NCI-H526 treated with DMSO at 0.1 percent for 48 hours (cell line): ENCODE data around the gene ANKS1B.
"Not testable (repeated sequence)": the region's sequence is repeated elsewhere in the genome, so short reads cannot be mapped to it uniquely, and the experiment has no call there.

Source experiments
- DNase-seq: peaks from one replicate; lab custom pipeline; 2025; lab: John Stamatoyannopoulos, UW

ANKS1B gene

DNA sequence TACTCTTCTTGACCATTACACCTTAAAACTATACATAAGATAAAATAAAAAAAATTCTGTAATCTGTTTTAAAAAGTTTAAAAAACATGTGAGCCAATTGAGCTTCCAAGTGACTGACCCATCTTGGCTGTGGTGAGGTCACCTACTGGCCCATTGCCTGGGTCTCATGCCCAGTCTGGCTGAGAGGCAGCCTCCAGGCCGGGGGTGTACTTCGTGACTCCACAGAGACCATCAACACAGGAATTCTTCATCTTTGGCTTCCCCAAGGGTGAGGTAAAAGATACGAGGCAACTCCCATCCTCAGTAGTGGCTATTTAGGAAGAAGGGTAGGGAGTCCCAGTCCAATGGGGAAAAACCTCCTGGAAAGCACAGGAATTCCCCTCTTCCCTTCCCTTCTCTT, 1226.4 kb downstream of the ANKS1B start:
- DNase-seq = no peak

GRCh38 chr12:98757455-98757854, 1227.3 kb downstream of the ANKS1B start:
- no peak for DNase-seq

DNA sequence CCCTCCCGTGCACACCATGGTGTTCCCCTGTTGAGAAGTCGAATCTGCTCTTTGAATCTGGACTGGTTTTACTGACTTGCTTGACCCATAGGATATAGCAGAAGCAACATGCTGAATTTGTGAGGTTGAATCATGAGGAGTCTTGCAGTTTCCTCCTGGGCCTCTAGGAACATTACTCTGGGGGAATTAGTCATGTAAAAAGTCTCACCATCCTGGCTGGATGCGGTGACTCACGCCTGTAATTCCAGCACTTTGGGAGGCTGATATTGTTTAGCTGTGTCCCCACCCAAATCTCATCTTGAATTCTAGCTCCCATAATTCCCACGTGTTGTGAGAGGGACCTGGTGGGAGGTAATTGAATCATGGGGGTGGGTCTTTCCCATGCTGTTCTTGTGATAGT, 1228.9 kb downstream of the ANKS1B start:
- DNase-seq = not testable (repeated sequence)

GRCh38 chr12:98754095-98754494, 1230.6 kb downstream of the ANKS1B start:
- no peak for DNase-seq

GRCh38 chr12:98752726-98753125, 1232.0 kb downstream of the ANKS1B start:
- no peak for DNase-seq

DNA sequence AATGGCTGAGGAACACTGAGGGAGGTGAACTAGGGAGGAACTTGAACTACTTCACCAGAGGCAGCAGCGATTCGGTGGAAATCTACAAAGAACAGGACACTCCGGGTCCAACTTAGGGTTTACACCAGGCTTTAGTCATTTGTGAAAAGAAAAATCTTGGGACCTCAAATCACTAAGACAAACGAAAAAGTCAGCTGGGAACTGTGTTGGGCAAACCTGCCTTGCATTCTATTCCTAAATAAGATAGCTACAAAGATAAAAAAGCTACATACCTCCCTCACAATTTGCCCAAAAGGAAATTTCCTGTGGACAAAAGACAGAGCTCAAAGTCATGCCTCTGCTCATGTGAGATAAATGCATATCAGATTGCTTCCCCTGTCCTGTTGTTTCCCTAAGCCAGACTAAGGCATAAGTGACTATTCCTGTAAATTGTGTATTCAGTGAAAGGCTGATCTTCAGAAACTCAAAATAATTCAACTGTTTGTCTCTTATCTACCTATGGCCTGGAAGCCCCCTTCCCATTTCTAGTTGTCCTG, 1233.1 kb downstream of the ANKS1B start:
- DNase-seq = no peak

DNA sequence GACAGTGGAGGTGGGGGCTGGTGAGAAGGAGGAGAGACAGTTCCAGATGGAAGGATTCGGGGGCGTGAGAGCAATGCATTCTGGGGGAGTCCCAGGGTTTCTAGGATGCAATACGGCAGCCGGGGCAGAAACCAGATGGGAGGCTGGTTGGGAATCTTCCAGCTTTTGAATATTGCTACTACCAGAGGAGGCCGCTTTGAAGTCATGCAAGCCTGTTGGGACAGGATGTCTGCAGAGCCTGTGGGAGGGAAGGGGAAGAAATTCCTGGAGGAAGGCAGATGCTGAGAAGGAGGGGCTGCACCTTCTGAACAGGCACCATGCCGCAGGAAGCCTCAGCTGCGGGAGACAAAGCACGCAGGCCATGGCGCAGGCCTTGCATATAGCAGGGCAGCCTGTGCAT, 1234.2 kb downstream of the ANKS1B start:
- no peak for DNase-seq

DNA sequence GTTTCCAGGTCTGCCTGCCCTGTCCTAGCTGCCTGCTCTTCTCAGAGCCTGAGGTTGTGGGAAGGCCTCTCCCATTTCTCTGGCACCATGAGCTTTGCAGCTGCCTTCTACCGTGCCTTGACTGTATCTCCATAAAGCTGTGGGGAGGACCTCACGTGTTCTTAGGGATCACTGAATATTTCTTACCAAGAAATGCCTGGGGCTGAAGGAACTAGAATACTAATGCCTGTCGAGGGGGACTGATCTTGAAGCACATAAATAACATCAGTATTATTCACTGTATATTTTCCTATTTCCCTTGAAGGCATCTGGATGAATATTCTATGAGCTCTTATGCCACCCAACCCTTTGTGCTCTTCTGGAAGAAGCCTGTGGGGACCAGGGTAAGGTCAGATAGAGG, 1236.3 kb downstream of the ANKS1B start:
- DNase-seq = no peak

DNA sequence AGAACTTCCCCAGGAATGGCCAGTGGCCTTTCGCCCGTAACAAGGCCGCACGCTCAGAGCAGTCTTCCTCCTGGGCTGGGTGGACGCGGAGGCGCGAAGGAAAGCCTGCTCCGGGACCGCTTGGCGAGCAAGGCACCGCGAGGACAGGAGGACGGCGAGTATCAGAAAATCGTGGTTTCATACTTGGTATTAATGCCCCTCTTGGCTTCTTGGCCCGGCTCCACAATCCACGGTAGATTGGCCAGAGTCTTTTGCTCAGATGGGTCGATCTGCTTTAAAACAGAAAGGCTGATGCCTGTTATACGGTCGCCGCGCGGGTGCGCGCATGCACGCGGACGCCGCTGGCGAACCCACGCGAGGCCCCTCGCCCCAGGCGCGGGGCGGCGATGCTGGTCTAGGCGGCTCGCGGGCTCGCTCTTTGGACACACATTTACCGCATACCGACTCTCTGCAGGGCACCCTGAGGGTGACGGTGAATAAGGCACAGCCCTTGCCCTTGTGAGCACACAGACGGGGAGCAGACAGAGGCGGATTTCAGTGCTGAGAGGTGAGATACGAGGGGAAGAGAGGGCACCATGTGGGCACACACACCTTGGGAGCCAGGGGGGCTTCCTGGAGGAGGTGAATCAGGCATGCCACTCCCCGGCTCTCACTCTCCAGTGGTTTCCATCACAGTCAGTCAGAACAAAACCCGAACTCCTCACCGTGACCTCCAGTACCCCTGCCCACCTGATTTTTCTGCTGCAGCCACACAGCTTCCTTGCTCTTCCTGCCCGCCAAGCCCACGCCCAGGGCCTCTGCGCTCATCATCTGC, 1239.0 kb downstream of the ANKS1B start:
- DNase-seq = no peak

GRCh38 chr12:98744680-98745079, 1240.1 kb downstream of the ANKS1B start:
- DNase-seq = no peak

- DNase-seq = no peak
These were observed 1241.3 kb downstream of the ANKS1B start for GRCh38 chr12:98743362-98743953.

GRCh38 chr12:98741556-98742265, 1243.0 kb downstream of the ANKS1B start:
- no peak for DNase-seq

DNA sequence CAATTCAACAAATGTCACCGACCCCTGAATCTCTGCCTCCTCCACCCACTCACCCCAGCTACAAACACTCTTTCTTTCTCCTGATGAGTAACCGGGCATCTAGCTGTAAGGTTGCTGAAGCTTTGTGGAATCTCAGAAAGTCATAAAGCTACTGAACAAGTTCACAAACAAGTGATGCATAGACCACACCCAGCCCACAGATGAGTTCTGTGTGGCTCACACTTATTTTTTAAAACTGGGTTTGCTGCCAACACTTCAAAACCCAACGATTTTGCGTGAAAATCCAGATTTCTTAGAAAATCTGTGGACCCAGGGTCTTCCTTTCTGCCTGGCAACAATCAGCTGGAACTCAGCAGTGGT, 1243.6 kb downstream of the ANKS1B start:
- DNase-seq = no peak

GRCh38 chr12:98740751-98741150, 1244.0 kb downstream of the ANKS1B start:
- DNase-seq = no peak

- DNase-seq = no peak
These were observed 1246.2 kb downstream of the ANKS1B start for GRCh38 chr12:98738539-98738938.

GRCh38 chr12:98738002-98738401, 1246.7 kb downstream of the ANKS1B start:
- DNase-seq = no peak

GRCh38 chr12:98737322-98737712, 1247.4 kb downstream of the ANKS1B start:
- DNase-seq = no peak

DNA sequence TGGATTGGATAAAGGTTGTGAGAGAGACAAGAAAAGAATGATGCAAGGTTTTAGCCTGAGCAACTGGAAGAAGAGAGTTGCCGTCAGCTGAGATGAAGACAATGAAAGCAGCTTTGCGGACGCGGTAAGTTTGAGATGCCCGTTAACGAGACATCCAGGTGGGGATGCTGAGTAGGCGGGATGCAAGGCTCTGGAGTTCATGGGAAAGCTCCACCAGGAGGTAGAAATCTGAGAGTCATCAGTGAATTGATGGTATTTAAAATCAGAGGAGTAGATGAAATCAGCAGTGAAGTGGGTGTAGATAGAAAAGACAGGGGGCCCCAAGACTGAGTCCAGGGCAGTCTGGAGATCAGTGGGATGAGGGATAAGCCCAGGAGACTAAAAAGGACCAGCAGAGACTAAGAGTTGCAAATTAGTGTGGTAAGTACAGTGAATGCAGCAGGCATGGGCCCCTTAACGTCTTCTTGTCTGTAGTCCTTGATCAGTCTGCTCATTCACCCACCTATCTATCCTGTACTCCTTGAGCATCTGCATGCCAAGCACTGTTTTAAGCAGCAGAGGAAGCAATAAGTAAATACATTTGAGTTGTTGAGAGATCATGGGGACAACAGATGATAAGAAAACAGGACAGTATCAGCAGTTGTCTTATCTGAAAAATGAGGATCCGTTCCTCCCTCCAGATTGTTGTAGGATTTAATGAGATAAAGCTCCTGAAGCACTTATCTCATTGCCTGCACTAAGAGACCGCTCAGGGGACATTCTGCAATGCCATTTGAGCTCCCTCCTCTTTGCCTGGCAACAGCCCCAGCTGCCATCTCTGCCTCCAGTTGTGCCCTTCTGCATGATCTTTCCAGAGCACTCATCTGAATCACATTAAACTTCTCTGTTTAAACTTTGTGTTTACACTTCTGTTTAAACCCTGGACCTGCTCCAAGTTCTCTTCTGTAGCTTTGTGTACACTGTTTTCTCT, 1248.1 kb downstream of the ANKS1B start:
- DNase-seq = no peak

- no peak for DNase-seq
These were observed 1248.9 kb downstream of the ANKS1B start for GRCh38 chr12:98735821-98736220.

DNA sequence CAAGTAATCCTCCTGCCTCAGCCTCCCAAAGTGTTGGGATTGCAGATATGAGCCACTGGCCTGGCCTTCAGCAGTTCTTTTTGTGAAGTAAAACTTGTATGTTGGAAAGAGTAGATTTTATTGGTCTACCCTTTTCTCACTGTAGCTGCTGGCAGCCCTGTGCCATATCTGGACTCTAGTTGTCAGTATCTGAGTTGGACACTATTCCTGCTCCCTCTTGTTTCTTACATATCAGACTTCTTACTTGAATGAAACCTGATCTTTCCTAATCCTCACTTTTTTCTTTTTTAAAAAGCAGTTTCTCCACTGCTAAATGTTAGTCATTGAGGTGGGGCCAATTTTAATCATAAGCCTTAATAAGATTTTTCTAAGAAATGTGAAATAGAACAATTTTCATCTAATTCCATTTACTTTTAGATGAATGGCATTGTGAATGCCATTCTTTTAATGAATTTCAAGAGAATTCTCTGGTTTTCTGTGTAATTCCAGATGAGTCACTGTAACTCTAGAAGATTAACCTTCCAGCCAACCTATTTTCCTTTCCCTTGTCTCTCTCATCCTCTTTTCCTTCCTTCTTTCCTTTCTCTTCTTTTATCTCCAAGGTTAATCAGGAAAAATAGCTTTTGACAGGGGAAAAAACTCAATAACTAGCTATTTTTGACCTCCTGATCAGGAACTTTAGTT, 1250.9 kb downstream of the ANKS1B start:
- DNase-seq = no peak

- no peak for DNase-seq
These were observed 1254.3 kb downstream of the ANKS1B start for GRCh38 chr12:98730412-98730811.
